Osteoblast (primary cell): ENCODE measurements around the gene SMAP1. TPM values are rescaled to one million over a fixed set of nuclear protein-coding genes. Genes with fewer than 3 reads are reported as not detected.

ENCODE experiments used
- DNase-seq: peaks from one replicate; pipeline ENCODE4 v3.0.0; 2011; ENCODE audit warnings: low spot score, mixed read lengths; ENCODE audit not compliant: insufficient read length; ENCODE audit errors: missing footprints
- H2AFZ ChIP-seq: 2 replicates; pipeline ENCODE4 v1.6.0; 2011; ENCODE audit warnings: mild to moderate bottlenecking, low read length
- H3K27ac ChIP-seq: 2 replicates; pipeline ENCODE4 v1.5.1; 2011; ENCODE audit warnings: mild to moderate bottlenecking, low read depth, low read length, moderate library complexity
- H3K27me3 ChIP-seq: 2 replicates; pipeline ENCODE4 v1.6.0; 2012; ENCODE audit warnings: mild to moderate bottlenecking, control low read depth, inconsistent platforms, low read length, moderate library complexity; ENCODE audit not compliant: insufficient read depth
- H3K36me3 ChIP-seq: 2 replicates; pipeline ENCODE4 v1.5.1; 2011; ENCODE audit warnings: mild to moderate bottlenecking, low read length, control low read depth, moderate library complexity; ENCODE audit not compliant: insufficient read depth
- H3K4me1 ChIP-seq: 2 replicates; pipeline ENCODE4 v1.5.1; 2011; ENCODE audit warnings: mild to moderate bottlenecking, low read length, control low read depth, moderate library complexity; ENCODE audit not compliant: insufficient read depth
- H3K4me2 ChIP-seq: 2 replicates; pipeline ENCODE4 v1.6.0; 2011; ENCODE audit warnings: mild to moderate bottlenecking, low read length; ENCODE audit not compliant: insufficient read depth
- H3K4me3 ChIP-seq: fragments of 200-600 bp; sonication (generic); 3 replicates; pipeline ENCODE4 v1.5.1; 2012; ENCODE audit warnings: mild to moderate bottlenecking, low read length, inconsistent platforms; ENCODE audit not compliant: insufficient read depth
- H3K79me2 ChIP-seq: 2 replicates; pipeline ENCODE4 v1.6.0; 2012; ENCODE audit warnings: mild to moderate bottlenecking, low read length, control low read depth, inconsistent platforms; ENCODE audit not compliant: insufficient read depth
- H3K9me3 ChIP-seq: 2 replicates; pipeline ENCODE4 v1.5.1; 2011; ENCODE audit warnings: low read depth, low read length, control low read depth
- H4K20me1 ChIP-seq: 2 replicates; pipeline ENCODE4 v1.6.0; 2012; ENCODE audit warnings: mild to moderate bottlenecking, low read length, control low read depth; ENCODE audit not compliant: insufficient read depth
- total RNA-seq: library from RNA; depleted of rRNA; stranded (reverse); fragments of >200 nt; gene quantifications from 2 replicates; pipeline ENCODE4 v1.2.3, GENCODE V29; 2012
- TF ChIP-seq, protein P1 (sequence below): IDR thresholded peaks from 2 replicates; pipeline ENCODE4 v1.5.1; 2011; ENCODE audit warnings: mild to moderate bottlenecking, low read depth, low read length, moderate library complexity; ENCODE audit errors: extremely low read depth

Gene SMAP1
- total RNA-seq, 1 donor = 33.7 TPM

DNA sequence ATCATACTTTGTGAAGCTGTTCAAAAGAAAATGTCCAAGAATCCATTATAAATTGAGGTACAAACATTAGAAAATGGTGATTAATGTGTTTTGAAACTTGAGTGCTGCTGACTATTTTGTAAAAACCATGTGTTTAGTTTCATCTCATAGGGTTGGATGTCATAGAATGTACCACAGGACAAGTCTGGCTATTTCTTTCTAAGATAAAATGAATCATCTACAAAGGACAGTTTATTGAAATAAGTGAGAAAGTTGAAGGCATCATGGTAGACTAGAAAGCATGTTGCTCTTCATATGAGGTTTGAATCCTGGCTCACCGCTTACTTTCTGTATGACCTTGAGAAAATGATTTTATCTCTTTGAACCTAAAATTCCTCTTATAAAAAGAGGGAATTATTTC lies 29.2 kb upstream of the SMAP1 start:
- Histone ChIP-seq H2AFZ (no peak overlapping the region), H4K20me1 (no peaks in the 10 kb centered on the region), H3K4me3 (no peak overlapping the region), H3K4me2 (no peak overlapping the region), H3K27me3 (no peaks in the 10 kb centered on the region), H3K27ac (no peak overlapping the region), H3K4me1 (no peaks in the 10 kb centered on the region), H3K79me2 (no peaks in the 10 kb centered on the region), H3K9me3 (no peaks in the 10 kb centered on the region), H3K36me3 (no peaks in the 10 kb centered on the region)
- TF ChIP-seq, protein P1, sequence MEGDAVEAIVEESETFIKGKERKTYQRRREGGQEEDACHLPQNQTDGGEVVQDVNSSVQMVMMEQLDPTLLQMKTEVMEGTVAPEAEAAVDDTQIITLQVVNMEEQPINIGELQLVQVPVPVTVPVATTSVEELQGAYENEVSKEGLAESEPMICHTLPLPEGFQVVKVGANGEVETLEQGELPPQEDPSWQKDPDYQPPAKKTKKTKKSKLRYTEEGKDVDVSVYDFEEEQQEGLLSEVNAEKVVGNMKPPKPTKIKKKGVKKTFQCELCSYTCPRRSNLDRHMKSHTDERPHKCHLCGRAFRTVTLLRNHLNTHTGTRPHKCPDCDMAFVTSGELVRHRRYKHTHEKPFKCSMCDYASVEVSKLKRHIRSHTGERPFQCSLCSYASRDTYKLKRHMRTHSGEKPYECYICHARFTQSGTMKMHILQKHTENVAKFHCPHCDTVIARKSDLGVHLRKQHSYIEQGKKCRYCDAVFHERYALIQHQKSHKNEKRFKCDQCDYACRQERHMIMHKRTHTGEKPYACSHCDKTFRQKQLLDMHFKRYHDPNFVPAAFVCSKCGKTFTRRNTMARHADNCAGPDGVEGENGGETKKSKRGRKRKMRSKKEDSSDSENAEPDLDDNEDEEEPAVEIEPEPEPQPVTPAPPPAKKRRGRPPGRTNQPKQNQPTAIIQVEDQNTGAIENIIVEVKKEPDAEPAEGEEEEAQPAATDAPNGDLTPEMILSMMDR = no peak
- DNase-seq = no peak

DNA sequence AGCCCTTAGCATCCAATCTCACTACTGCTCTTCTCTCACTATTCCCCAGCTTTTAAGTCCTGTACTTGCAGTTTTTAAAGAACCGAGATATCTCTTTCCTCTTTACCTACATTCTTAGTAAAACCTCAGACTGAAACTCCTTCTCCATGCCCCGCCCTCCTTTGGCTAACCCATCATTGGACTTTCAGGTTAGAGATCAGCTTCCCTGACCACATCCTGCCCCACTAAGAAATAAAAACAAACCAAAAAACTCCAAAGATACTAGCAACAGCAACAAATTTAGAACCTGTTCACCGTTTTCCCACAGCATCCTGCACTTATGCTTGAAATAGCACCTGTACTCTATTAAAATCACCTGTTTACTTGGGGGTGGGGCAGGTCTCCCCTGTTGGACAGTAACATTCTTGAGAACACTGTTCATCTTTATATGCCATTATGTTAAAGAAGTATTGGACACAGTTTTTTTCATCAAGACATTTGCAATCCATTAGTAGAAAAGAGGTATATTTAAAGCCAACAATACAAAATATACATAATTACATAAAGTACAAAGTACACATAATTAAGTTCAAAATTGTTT lies 16.3 kb upstream of the SMAP1 start:
- Histone ChIP-seq H3K27ac (no peak overlapping the region), H2AFZ (no peak overlapping the region), H3K9me3 (no peaks in the 10 kb centered on the region), H3K4me1 (no peaks in the 10 kb centered on the region), H3K36me3 (no peaks in the 10 kb centered on the region), H3K4me2 (no peak overlapping the region), H3K27me3 (no peaks in the 10 kb centered on the region), H3K4me3 (no peak overlapping the region), H4K20me1 (no peaks in the 10 kb centered on the region), H3K79me2 (no peaks in the 10 kb centered on the region)
- DNase-seq = no peak
- TF ChIP-seq, protein P1 = no peak

DNA sequence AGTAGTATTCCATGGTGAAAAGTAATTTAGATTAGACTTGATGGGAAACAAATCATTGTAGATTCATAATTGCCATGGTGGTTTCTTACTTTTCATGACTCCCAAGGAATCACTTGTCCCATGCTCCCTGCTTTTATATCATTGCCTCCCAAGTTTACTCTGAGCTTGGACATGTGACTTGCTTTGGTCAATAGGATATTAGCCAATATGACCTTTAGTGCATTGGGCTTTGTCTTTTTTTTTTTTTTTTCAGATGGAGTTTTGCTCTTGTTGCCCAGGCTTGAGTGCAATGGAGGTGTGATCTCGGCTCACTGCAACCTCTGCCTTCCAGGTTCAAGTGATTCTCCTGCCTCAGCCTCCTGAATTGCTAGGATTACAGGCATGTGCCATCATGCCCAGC lies 15.5 kb upstream of the SMAP1 start:
- DNase-seq = no peak
- H2AFZ ChIP-seq = no peak overlapping the region
- no peaks in the 10 kb centered on the region for H3K9me3 ChIP-seq
- no peak overlapping the region for H3K4me3 ChIP-seq
- H3K27ac ChIP-seq = no peak overlapping the region
- no peaks in the 10 kb centered on the region for H3K36me3 ChIP-seq
- H3K27me3 ChIP-seq = no peaks in the 10 kb centered on the region
- TF ChIP-seq, protein P1 = no peak
- no peak overlapping the region for H3K4me2 ChIP-seq
- H4K20me1 ChIP-seq = no peaks in the 10 kb centered on the region
- no peaks in the 10 kb centered on the region for H3K79me2 ChIP-seq
- no peaks in the 10 kb centered on the region for H3K4me1 ChIP-seq

DNA sequence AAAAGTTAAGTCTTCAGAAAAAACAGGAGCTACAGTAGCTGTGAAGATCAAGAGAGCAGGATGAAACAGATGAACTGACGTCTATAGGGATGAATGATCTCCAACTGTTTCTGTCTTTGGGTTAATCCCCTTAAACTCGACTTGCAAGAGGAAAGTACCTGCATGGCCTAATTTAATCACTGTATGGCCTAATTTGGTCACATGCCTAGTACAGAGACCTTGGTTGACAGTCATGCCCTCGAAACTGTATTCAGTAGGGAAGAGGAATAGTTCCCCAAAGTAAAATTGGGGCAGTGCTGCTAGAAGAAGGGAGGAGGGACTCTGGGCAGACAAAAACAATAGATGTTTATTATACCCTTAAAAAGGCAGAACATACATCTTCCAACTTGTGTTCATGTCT lies 10.0 kb upstream of the SMAP1 start:
- no peak for DNase-seq
- no peak overlapping the region for H2AFZ ChIP-seq
- H3K27ac ChIP-seq = no peak overlapping the region
- no peak overlapping the region for H3K4me3 ChIP-seq
- no peaks in the 10 kb centered on the region for H3K79me2 ChIP-seq
- H3K27me3 ChIP-seq = no peaks in the 10 kb centered on the region
- H4K20me1 ChIP-seq = no peaks in the 10 kb centered on the region
- no peaks in the 10 kb centered on the region for H3K36me3 ChIP-seq
- TF ChIP-seq, protein P1 = no peak
- no peak overlapping the region for H3K4me2 ChIP-seq
- no peaks in the 10 kb centered on the region for H3K4me1 ChIP-seq
- H3K9me3 ChIP-seq = no peaks in the 10 kb centered on the region
